NCI-H226 (cell line): ENCODE data around the gene RAB11FIP3.
"Not testable (repeated sequence)": the region's sequence is repeated elsewhere in the genome, so short reads cannot be mapped to it uniquely, and the experiment has no call there.

Experiments
- DNase-seq: peaks from one replicate; pipeline ENCODE4 v3.0.0-alpha.2; 2015

The RAB11FIP3 gene

GRCh38 chr16:424623-425081 is 797 bp upstream of the RAB11FIP3 start:
- peak; percentile 39 for DNase-seq

GRCh38 chr16:425740-426114 is 278 bp downstream of the RAB11FIP3 start:
- no peak for DNase-seq

GRCh38 chr16:426115-426905 is 861 bp downstream of the RAB11FIP3 start:
- no peak for DNase-seq

- DNase-seq: no peak
These were observed 1.4 kb downstream of the RAB11FIP3 start for GRCh38 chr16:426906-427249.

- no peak for DNase-seq
These were observed 1.8 kb downstream of the RAB11FIP3 start for GRCh38 chr16:427250-427649.

- DNase-seq: no peak
These were observed 5.5 kb downstream of the RAB11FIP3 start for GRCh38 chr16:430904-431303.

GRCh38 chr16:440627-441026 is 15.2 kb downstream of the RAB11FIP3 start:
- no peak for DNase-seq

- no peak for DNase-seq
These were observed 16.0 kb downstream of the RAB11FIP3 start for GRCh38 chr16:441447-441846.

GRCh38 chr16:442976-443375 is 17.5 kb downstream of the RAB11FIP3 start:
- DNase-seq: no peak

- DNase-seq: no peak
These were observed 18.6 kb downstream of the RAB11FIP3 start for GRCh38 chr16:444027-444426.

- no peak for DNase-seq
These were observed 20.1 kb downstream of the RAB11FIP3 start for GRCh38 chr16:445566-445965.

GRCh38 chr16:450385-450784 is 24.9 kb downstream of the RAB11FIP3 start:
- no peak for DNase-seq

- DNase-seq: no peak
These were observed 25.5 kb downstream of the RAB11FIP3 start for GRCh38 chr16:450785-451512.

- no peak for DNase-seq
These were observed 29.0 kb downstream of the RAB11FIP3 start for GRCh38 chr16:454397-454940.

- DNase-seq: no peak
These were observed 30.0 kb downstream of the RAB11FIP3 start for GRCh38 chr16:455453-455852.

- DNase-seq: peak; percentile 66
These were observed 31.5 kb downstream of the RAB11FIP3 start for GRCh38 chr16:456891-457483.

- peak; percentile 87 for DNase-seq
These were observed 32.4 kb downstream of the RAB11FIP3 start for GRCh38 chr16:457732-458400.

- no peak for DNase-seq
These were observed 34.3 kb downstream of the RAB11FIP3 start for GRCh38 chr16:459761-460160.

GRCh38 chr16:460787-461186 is 35.3 kb downstream of the RAB11FIP3 start:
- DNase-seq: no peak

GRCh38 chr16:463071-463470 is 37.6 kb downstream of the RAB11FIP3 start:
- DNase-seq: no peak

GRCh38 chr16:466651-467050 is 41.2 kb downstream of the RAB11FIP3 start:
- DNase-seq: no peak

- DNase-seq: not testable (repeated sequence)
These were observed 41.9 kb downstream of the RAB11FIP3 start for GRCh38 chr16:467249-467871.
